CD4-positive, alpha-beta T cell treated with Interleukin-1 beta for 1 hour (primary cell): ENCODE data around the gene SLX1A.
A peak's percentile ranks its signal among the peaks of the same experiment; 100 is the strongest.
"Not testable (repeated sequence)": the region's sequence is repeated elsewhere in the genome, so short reads cannot be mapped to it uniquely, and the experiment has no call there.

Experiments used
- DNase-seq, 2 donors: peaks; one replicate each; pipeline ENCODE4 v3.0.0-alpha.2; 2020 to 2022

Gene SLX1A

GRCh38 chr16:30193615-30194014 is at the start of gene SLX1A, which contains the start of gene BOLA2B:
TSS of gene SLX1A (plus strand) at chr16:30193875. CDS start at chr16:30194085, 210 bp downstream.
TSS of gene BOLA2B (minus strand) at chr16:30193666. CDS start at chr16:30193595, 71 bp downstream.
- DNase-seq = not testable (repeated sequence)

GRCh38 chr16:30144017-30144416 is 49.7 kb upstream of the SLX1A start:
- no peak for DNase-seq

- no peak for DNase-seq
These were observed 48.8 kb upstream of the SLX1A start for GRCh38 chr16:30144917-30145316.

- no peak for DNase-seq
These were observed 48.0 kb upstream of the SLX1A start for GRCh38 chr16:30145657-30146056.

- no peak for DNase-seq
These were observed 45.7 kb upstream of the SLX1A start for GRCh38 chr16:30147843-30148510.

GRCh38 chr16:30149250-30149930 is 44.3 kb upstream of the SLX1A start:
- DNase-seq = no peak

- no peak for DNase-seq
These were observed 42.6 kb upstream of the SLX1A start for GRCh38 chr16:30151091-30151490.

- DNase-seq = no peak
These were observed 41.2 kb upstream of the SLX1A start for GRCh38 chr16:30152517-30152916.

- DNase-seq = no peak
These were observed 38.5 kb upstream of the SLX1A start for GRCh38 chr16:30155188-30155587.

GRCh38 chr16:30157214-30157613 is 36.5 kb upstream of the SLX1A start:
- DNase-seq = no peak

GRCh38 chr16:30163538-30163937 is 30.1 kb upstream of the SLX1A start:
- DNase-seq = no peak

GRCh38 chr16:30166202-30166902 is 27.3 kb upstream of the SLX1A start:
- peak; percentile 27 to 51 for DNase-seq

- DNase-seq = not testable (repeated sequence)
These were observed 24.9 kb upstream of the SLX1A start for GRCh38 chr16:30168746-30169145.

- not testable (repeated sequence) for DNase-seq
These were observed 24.3 kb upstream of the SLX1A start for GRCh38 chr16:30169416-30169815.

- DNase-seq = not testable (repeated sequence)
These were observed 23.5 kb upstream of the SLX1A start for GRCh38 chr16:30170145-30170544.

- no peak for DNase-seq
These were observed 20.6 kb upstream of the SLX1A start for GRCh38 chr16:30173054-30173453.

GRCh38 chr16:30176876-30177275 is 16.8 kb upstream of the SLX1A start:
- peak in 1 of 2 donors; percentile 11 for DNase-seq

GRCh38 chr16:30179195-30179594 is 14.5 kb upstream of the SLX1A start:
- no peak for DNase-seq

- no peak for DNase-seq
These were observed 13.7 kb upstream of the SLX1A start for GRCh38 chr16:30179931-30180330.

GRCh38 chr16:30180741-30181140 is 12.9 kb upstream of the SLX1A start:
- DNase-seq = no peak

- DNase-seq = peak; percentile 80 to 83
These were observed 10.2 kb upstream of the SLX1A start, which contains the start of gene CORO1A for GRCh38 chr16:30183233-30184095. TSS of gene CORO1A (plus strand) at chr16:30183602. CDS start at chr16:30185210, 1,608 bp downstream.

GRCh38 chr16:30184096-30184890 is 9.4 kb upstream of the SLX1A start:
- peak; percentile 86 for DNase-seq
